Aorta (tissue), 5 donors: ENCODE results near the gene POLD2. TPM values are rescaled to one million over a fixed set of nuclear protein-coding genes. Genes with fewer than 3 reads are reported as not detected.

ENCODE experiments used
- ATAC-seq: fragments of 200-7000 bp; cut with Tn5 transposase; one replicate; pipeline ENCODE4 v1.9.1; 2022; ENCODE audit warnings: moderate library complexity; ENCODE audit not compliant: low FRiP score
- DNase-seq, 2 donors: peaks; one replicate each; pipeline ENCODE4 v3.0.0-alpha.2; 2020
- H3K27ac ChIP-seq, 2 donors: one replicate each; pipeline ENCODE4 v1.5.1; 2013; ENCODE audit warnings: low read length in 2 of 2, mild to moderate bottlenecking in 2 of 2, moderate library complexity in 2 of 2, control low read depth in 1 of 2, inconsistent platforms in 1 of 2, low read depth in 1 of 2
- H3K27me3 ChIP-seq, 2 donors: one replicate each; pipeline ENCODE4 v1.6.1; 2013; ENCODE audit warnings: control low read depth in 1 of 2, low read length in 1 of 2, mild to moderate bottlenecking in 1 of 2, moderate library complexity in 1 of 2; ENCODE audit not compliant: insufficient read depth in 2 of 2, control insufficient read depth in 1 of 2
- H3K36me3 ChIP-seq, 2 donors: one replicate each; pipeline ENCODE4 v1.6.1; 2013; ENCODE audit warnings: control low read depth in 1 of 2, low read length in 1 of 2, mild to moderate bottlenecking in 1 of 2; ENCODE audit not compliant: insufficient read depth in 2 of 2, control insufficient read depth in 1 of 2
- H3K4me1 ChIP-seq, 2 donors: one replicate each; pipeline ENCODE4 v1.6.1; 2013; ENCODE audit warnings: low read length in 2 of 2, control low read depth in 1 of 2, mild to moderate bottlenecking in 1 of 2, moderate library complexity in 1 of 2; ENCODE audit not compliant: insufficient read depth in 2 of 2, control insufficient read depth in 1 of 2
- H3K4me3 ChIP-seq, 2 donors: one replicate each; pipeline ENCODE4 v1.5.1; 2013; ENCODE audit warnings: low read length in 2 of 2, control low read depth in 1 of 2, mild to moderate bottlenecking in 1 of 2
- H3K9me3 ChIP-seq: one replicate; pipeline ENCODE4 v1.6.1; 2013; ENCODE audit warnings: mild to moderate bottlenecking, low read length; ENCODE audit not compliant: control insufficient read depth
- WGBS, 2 donors: extraction: QIAGEN DNeasy Blood & Tissue Kit; methylation state at CpG; one replicate each; pipeline ENCODE4 v1.1.7; 2013; 5-methylcytosine and 5-hydroxymethylcytosine counted together
- intact Hi-C, 2 donors: fragments of 100-400 bp; cut with DNase I; formaldehyde crosslinking; loops; one replicate each; pipeline versions ENCODE4 v1.14.2 to v1.15.0; 2022
- polyA plus RNA-seq, 2 donors: library from polyadenylated mRNA; stranded (reverse); fragments of 200-250 nt; gene quantifications; one replicate each; pipeline ENCODE4 v1.2.3, GENCODE V29; 2013
- total RNA-seq, 2 donors: library from RNA; stranded (reverse); fragmentation: NEBNext Ultra II Directional; extraction: Animal tissue kit (Norgen Biotek cat#: 25700); gene quantifications; one replicate each; pipeline ENCODE4 v1.2.1, GENCODE V29; 2021
- donor health status: healthy with polysubstance abuse.
- donor health status: Bipolar disorder and iron deficiency.
- donor health status: DM: no; HTN: no; CAD: no.
- donor health status: DM: no; HTN: no; CAD: no.
- donor health status: DM: yes; HTN: yes; CAD: no.

Gene POLD2
- total and polyA plus RNA-seq, 4 donors = 31.6 to 93.1 (median 51.5) TPM

GRCh38 chr7:44101303-44101965 lies 21.9 kb downstream of the POLD2 start:
- Histone ChIP-seq H3K9me3 (no peaks in the 10 kb centered on the region), H3K4me3 (no peak overlapping the region), H3K36me3 (no peaks in the 10 kb centered on the region), H3K27ac (peak overlapping the region; percentile 63 to 81), H3K4me1 (peaks cover 0 to 4% of the 10 kb centered on the region in 2 donors), H3K27me3 (no peaks in the 10 kb centered on the region)
- no peak for ATAC-seq
- no peak for DNase-seq
- WGBS, 2 donors = 4 to 14% methylated on average over 3 of the region's 3 CpGs
- intact Hi-C loops = no loop called here

- no peak overlapping the region for H3K4me3 ChIP-seq
- no peaks in the 10 kb centered on the region for H3K9me3 ChIP-seq
- peak overlapping the region; percentile 63 to 81 for H3K27ac ChIP-seq
- H3K36me3 ChIP-seq = no peaks in the 10 kb centered on the region
- peaks cover 0 to 3% of the 10 kb centered on the region in 2 donors for H3K4me1 ChIP-seq
- 21 to 31% methylated on average over 10 of the region's 10 CpGs for WGBS, 2 donors
- intact Hi-C loops = no loop called here
- DNase-seq (peak; percentile 84 to 87), ATAC-seq (peak; percentile 15)
- no peaks in the 10 kb centered on the region for H3K27me3 ChIP-seq
Measured at GRCh38 chr7:44100458-44101302, 22.7 kb downstream of the POLD2 start.

GRCh38 chr7:44099669-44100068 lies 23.7 kb downstream of the POLD2 start:
- Histone ChIP-seq H3K4me1 (peaks cover 3% of the 10 kb centered on the region in 2 donors), H3K4me3 (no peak overlapping the region), H3K36me3 (no peaks in the 10 kb centered on the region), H3K27ac (peak overlapping the region in 1 of 2 donors; percentile 8), H3K27me3 (no peaks in the 10 kb centered on the region), H3K9me3 (no peaks in the 10 kb centered on the region)
- DNase-seq (no peak), ATAC-seq (no peak)
- WGBS, 2 donors = 50 to 61% methylated on average over 4 of the region's 4 CpGs
- intact Hi-C loops = no loop called here

GRCh38 chr7:44098092-44099068 lies 25.0 kb downstream of the POLD2 start:
- intact Hi-C loops = no loop called here
- Histone ChIP-seq H3K4me1 (peaks cover 3% of the 10 kb centered on the region in 2 donors), H3K4me3 (no peak overlapping the region), H3K36me3 (no peaks in the 10 kb centered on the region), H3K27ac (no peak overlapping the region), H3K27me3 (no peaks in the 10 kb centered on the region), H3K9me3 (no peaks in the 10 kb centered on the region)
- no peak for ATAC-seq
- no peak for DNase-seq
- WGBS, 2 donors = 92 to 93% methylated on average over 6 of the region's 6 CpGs

GRCh38 chr7:44097064-44097932 lies 26.1 kb downstream of the POLD2 start:
- DNase-seq = peak in 1 of 2 donors; percentile 62
- H3K9me3 ChIP-seq = no peaks in the 10 kb centered on the region
- H3K4me3 ChIP-seq = no peak overlapping the region

GRCh38 chr7:44096326-44096881 lies 26.9 kb downstream of the POLD2 start:
- Histone ChIP-seq H3K27me3 (no peaks in the 10 kb centered on the region), H3K36me3 (no peaks in the 10 kb centered on the region), H3K4me1 (peaks cover 0 to 3% of the 10 kb centered on the region in 2 donors), H3K4me3 (no peak overlapping the region), H3K27ac (no peak overlapping the region), H3K9me3 (no peaks in the 10 kb centered on the region)
- ATAC-seq = no peak
- peak in 1 of 2 donors; percentile 68 for DNase-seq
- intact Hi-C loops = no loop called here
- WGBS, 2 donors = 88 to 92% methylated on average over 8 of the region's 8 CpGs

More at GRCh38 chr7:44097064-44097932, 26.1 kb downstream of the POLD2 start:
- WGBS, 2 donors = 80 to 84% methylated on average over 9 of the region's 9 CpGs
- H3K36me3 ChIP-seq = no peaks in the 10 kb centered on the region
- H3K27ac ChIP-seq = no peak overlapping the region
- no peaks in the 10 kb centered on the region for H3K27me3 ChIP-seq
- no peak for ATAC-seq
- intact Hi-C loops = no loop called here
- peaks cover 0 to 3% of the 10 kb centered on the region in 2 donors for H3K4me1 ChIP-seq

- Histone ChIP-seq H3K4me1 (peaks cover 0 to 3% of the 10 kb centered on the region in 2 donors), H3K4me3 (no peak overlapping the region), H3K27ac (no peak overlapping the region), H3K36me3 (no peaks in the 10 kb centered on the region), H3K27me3 (no peaks in the 10 kb centered on the region), H3K9me3 (no peaks in the 10 kb centered on the region)
- ATAC-seq (no peak), DNase-seq (no peak)
- intact Hi-C loops = no loop called here
- WGBS, 2 donors = 66 to 76% methylated on average over 3 of the region's 3 CpGs
Measured at GRCh38 chr7:44095781-44096180, 27.6 kb downstream of the POLD2 start.
